Measurements from ENCODE around the gene ZNF407. TPM values are rescaled to one million over a fixed set of nuclear protein-coding genes. Genes with fewer than 3 reads are reported as not detected.

Gene ZNF407
- total RNA-seq, 2 experiments from 2014 or later, result 23.2 to 24.7 TPM

DNA sequence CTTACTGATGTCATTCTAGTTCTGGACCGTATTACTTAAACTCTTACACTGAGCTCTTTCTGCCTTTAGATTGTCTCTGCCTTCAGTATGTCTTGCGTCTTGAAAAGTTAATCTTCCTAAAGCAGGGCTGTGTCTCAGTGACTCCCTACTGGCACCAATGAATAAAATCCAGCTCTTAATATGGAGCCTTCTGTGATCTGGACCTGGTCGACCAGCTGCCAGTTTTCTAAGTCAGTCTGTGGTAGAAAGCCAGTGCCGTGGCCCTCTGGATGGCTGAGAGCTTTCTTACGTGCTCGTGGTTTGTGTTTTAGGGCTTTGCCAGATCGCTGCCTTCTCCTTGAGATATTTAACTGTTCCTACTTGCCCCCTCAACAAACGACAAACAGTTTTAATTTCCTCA lies 26.8 kb downstream of the ZNF407 start:
- Histone ChIP-seq H3K9me3 (ENCODE audit: control insufficient read depth in 1 of 2, insufficient read depth in 1 of 2, low read length in 2 of 2) (no peaks in the 10 kb centered on the region), H3K27ac (ENCODE audit: low read depth in 1 of 2, low read length in 2 of 2) (no peak overlapping the region), H3K4me3 (ENCODE audit: low read length) (no peak overlapping the region), H3K4me1 (ENCODE audit: insufficient read depth, low read length) (peaks cover 17% of the 10 kb centered on the region), H3K27me3 (ENCODE audit: control insufficient read depth in 1 of 2, insufficient read depth in 2 of 2, low read length in 2 of 2) (no peaks in the 10 kb centered on the region), H3K36me3 (ENCODE audit: insufficient read depth, low read length) (no peaks in the 10 kb centered on the region)
- Mint-ChIP-seq H3K27ac (no peak overlapping the region), H3K4me1 (ENCODE audit: low read depth) (peaks cover 20% of the 10 kb centered on the region), H3K9me3 (no peaks in the 10 kb centered on the region), H3K27me3 (no peaks in the 10 kb centered on the region), H3K4me3 (no peak overlapping the region), H3K36me3 (ENCODE audit: low read depth) (no peaks in the 10 kb centered on the region)
- intact Hi-C loops (cut with DNase I, micrococcal nuclease), result loop anchor here in 1 of 2 experiments (5.0 to 10.0 kb wide), 7 partner anchors 270 to 1728 kb away; partner anchors contain the start of gene PTGR3
- CTCF ChIA-PET, result no interaction called here
- TF ChIP-seq, protein P1, sequence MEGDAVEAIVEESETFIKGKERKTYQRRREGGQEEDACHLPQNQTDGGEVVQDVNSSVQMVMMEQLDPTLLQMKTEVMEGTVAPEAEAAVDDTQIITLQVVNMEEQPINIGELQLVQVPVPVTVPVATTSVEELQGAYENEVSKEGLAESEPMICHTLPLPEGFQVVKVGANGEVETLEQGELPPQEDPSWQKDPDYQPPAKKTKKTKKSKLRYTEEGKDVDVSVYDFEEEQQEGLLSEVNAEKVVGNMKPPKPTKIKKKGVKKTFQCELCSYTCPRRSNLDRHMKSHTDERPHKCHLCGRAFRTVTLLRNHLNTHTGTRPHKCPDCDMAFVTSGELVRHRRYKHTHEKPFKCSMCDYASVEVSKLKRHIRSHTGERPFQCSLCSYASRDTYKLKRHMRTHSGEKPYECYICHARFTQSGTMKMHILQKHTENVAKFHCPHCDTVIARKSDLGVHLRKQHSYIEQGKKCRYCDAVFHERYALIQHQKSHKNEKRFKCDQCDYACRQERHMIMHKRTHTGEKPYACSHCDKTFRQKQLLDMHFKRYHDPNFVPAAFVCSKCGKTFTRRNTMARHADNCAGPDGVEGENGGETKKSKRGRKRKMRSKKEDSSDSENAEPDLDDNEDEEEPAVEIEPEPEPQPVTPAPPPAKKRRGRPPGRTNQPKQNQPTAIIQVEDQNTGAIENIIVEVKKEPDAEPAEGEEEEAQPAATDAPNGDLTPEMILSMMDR (IDR thresholded peaks at IDR 0.05), result no peak
- ATAC-seq (ENCODE audit: poor library complexity), result no peak
- POLR2A ChIA-PET, result interaction anchor here (1.0 to 1.8 kb wide), 4 partner anchors 9 to 586 kb away, joined by 3 to 6 read pairs (median 4); partner anchors contain the start of genes TSHZ1 and ZNF407
- no peak for DNase-seq

DNA sequence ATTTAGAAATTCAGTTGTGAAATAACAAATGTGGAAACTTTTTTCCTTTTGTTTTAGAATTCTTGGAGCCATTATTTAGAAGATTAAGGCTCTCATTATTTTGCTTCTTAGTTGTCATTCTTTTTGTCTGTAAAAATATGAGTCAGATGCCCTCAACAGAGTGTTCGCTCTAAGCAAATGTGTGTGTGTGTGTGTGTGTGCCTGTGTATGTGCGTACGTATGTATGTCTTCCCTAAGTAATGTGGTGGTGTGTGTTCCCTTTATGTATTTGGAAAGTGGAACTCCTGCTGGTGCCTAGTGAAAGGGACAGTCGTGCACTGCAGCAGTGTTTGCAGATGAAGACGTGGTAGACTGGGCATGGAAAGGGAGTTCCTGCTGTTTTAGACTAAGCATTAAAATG lies 27.5 kb downstream of the ZNF407 start:
- ChIA-PET CTCF (no interaction called here), POLR2A (no interaction called here)
- Mint-ChIP-seq H3K27me3 (no peaks in the 10 kb centered on the region), H3K36me3 (ENCODE audit: low read depth) (no peaks in the 10 kb centered on the region), H3K4me3 (no peak overlapping the region), H3K9me3 (no peaks in the 10 kb centered on the region), H3K27ac (peak overlapping the region; percentile 7), H3K4me1 (ENCODE audit: low read depth) (peaks cover 20% of the 10 kb centered on the region)
- H3K9me3 ChIP-seq (ENCODE audit: control insufficient read depth in 1 of 2, insufficient read depth in 1 of 2, low read length in 2 of 2), result no peaks in the 10 kb centered on the region
- no peaks in the 10 kb centered on the region for H3K36me3 ChIP-seq (ENCODE audit: insufficient read depth, low read length)
- no peak overlapping the region for H3K27ac ChIP-seq (ENCODE audit: low read depth in 1 of 2, low read length in 2 of 2)
- peaks cover 17% of the 10 kb centered on the region for H3K4me1 ChIP-seq (ENCODE audit: insufficient read depth, low read length)
- DNase-seq (no peak), ATAC-seq (ENCODE audit: poor library complexity) (no peak)
- TF ChIP-seq, protein P1 (IDR thresholded peaks at IDR 0.05), result no peak
- intact Hi-C loops (cut with DNase I, micrococcal nuclease), result loop anchor here in 1 of 2 experiments (10.0 kb wide), 6 partner anchors 270 to 850 kb away; partner anchors contain the start of gene PTGR3
- H3K27me3 ChIP-seq (ENCODE audit: control insufficient read depth in 1 of 2, insufficient read depth in 2 of 2, low read length in 2 of 2), result no peaks in the 10 kb centered on the region
- no peak overlapping the region for H3K4me3 ChIP-seq (ENCODE audit: low read length)

DNA sequence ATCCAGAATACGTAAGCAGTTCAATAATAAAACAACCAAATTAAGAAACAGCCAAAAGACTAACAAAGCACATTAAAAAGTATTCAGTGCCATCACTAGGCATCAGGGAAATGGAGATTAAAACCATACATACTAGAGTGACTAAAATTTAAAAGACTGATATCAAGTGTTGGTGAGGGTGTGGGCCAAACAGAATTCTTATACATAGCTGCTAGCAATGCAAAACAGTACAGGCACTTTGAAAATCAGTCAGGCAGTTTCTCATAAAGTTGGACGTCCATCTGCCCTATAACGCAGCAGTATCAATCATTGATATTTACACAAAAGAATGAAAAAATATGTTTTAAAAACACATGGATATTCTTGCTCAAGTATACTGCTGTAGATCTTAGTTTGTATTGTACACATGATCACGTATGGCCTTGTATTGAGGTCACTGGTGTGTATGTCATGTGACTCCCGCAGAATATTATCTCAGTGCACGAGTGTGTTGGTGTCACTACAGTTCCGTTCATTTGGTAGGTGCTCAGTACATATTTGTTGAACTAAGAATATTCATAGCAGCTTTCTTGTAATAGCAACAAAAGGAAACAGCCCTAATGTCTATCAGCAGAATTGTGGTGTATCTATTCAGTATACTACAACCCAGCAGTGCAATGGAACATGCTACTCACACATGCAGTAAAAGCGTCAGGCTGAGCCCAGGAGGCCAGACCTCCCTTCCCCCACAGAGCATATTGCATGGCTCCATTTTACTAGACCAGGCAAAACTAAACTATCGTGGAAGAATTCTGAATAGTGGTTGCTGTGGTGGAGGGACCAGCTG lies 28.6 kb downstream of the ZNF407 start:
- peaks cover 19% of the 10 kb centered on the region for H3K4me1 ChIP-seq (ENCODE audit: insufficient read depth, low read length)
- DNase-seq (no peak), ATAC-seq (ENCODE audit: poor library complexity) (no peak)
- H3K27me3 ChIP-seq (ENCODE audit: control insufficient read depth in 1 of 2, insufficient read depth in 2 of 2, low read length in 2 of 2), result no peaks in the 10 kb centered on the region
- Mint-ChIP-seq H3K9me3 (no peaks in the 10 kb centered on the region), H3K4me1 (ENCODE audit: low read depth) (peaks cover 30% of the 10 kb centered on the region), H3K4me3 (no peak overlapping the region), H3K36me3 (ENCODE audit: low read depth) (no peaks in the 10 kb centered on the region), H3K27ac (peak overlapping the region; percentile 7), H3K27me3 (no peaks in the 10 kb centered on the region)
- ChIA-PET POLR2A (no interaction called here), CTCF (no interaction called here)
- H3K27ac ChIP-seq (ENCODE audit: low read depth in 1 of 2, low read length in 2 of 2), result no peak overlapping the region
- TF ChIP-seq, protein P1 (IDR thresholded peaks at IDR 0.05), result no peak
- no peaks in the 10 kb centered on the region for H3K9me3 ChIP-seq (ENCODE audit: control insufficient read depth in 1 of 2, insufficient read depth in 1 of 2, low read length in 2 of 2)
- intact Hi-C loops (cut with DNase I, micrococcal nuclease), result loop anchor here in 1 of 2 experiments (10.0 kb wide), 6 partner anchors 269 to 849 kb away; partner anchors contain the start of gene PTGR3
- no peaks in the 10 kb centered on the region for H3K36me3 ChIP-seq (ENCODE audit: insufficient read depth, low read length)
- H3K4me3 ChIP-seq (ENCODE audit: low read length), result no peak overlapping the region
